LNCAP (cell line): ENCODE measurements around the gene SYNE1.

Experiments used
- CTCF ChIP-seq: fragments of 450-650 bp; IDR thresholded peaks from 2 replicates; pipeline ENCODE4 v1.5.1; 2017; ENCODE audit warnings: mild to moderate bottlenecking

SYNE1 gene

GRCh38 chr6:152634773-152635172, 2.4 kb downstream of the SYNE1 start:
- TF ChIP-seq CTCF, result no peak

- TF ChIP-seq CTCF, result no peak
Measured at GRCh38 chr6:152632121-152632782, 4.9 kb downstream of the SYNE1 start.

GRCh38 chr6:152631376-152631775, 5.8 kb downstream of the SYNE1 start:
- no peak for TF ChIP-seq CTCF

DNA sequence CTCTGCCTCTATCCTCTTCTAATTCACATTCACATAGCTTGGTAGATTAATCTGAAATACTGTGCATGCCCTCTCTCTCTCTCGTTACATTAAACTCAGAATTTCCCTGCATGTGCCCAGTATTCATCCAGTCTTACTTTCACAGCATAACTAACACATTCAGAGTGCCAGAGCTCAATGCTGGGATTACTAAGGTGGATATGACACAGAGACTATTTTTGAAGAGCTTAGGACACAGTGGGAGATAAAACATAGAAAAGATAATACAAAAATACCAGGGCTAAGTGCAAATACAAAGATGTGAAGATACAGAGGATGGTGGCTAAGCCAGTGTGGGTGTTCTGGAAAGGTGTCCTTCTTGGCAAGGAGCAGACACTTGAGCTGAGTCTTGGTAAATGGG, 6.3 kb downstream of the SYNE1 start:
- no peak for TF ChIP-seq CTCF

DNA sequence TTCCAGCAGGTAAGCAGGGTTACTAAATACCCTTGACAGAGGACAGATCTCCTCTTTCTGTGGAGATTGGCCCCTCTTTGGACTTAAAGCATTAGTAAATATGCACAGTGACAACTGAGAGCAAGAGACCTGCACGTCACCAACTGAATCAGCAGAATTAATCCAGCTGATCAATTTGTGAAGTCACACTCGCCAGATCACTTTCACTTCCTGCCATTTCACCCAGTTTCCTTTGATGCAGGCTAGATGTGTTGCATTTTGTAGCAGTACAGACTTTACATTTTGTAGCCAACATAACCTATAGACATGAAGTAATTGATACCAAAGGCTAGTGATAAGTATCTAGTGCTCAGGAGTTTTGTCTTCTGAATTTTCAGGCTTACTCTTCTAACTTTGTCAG, 11.9 kb downstream of the SYNE1 start:
- no peak for TF ChIP-seq CTCF

DNA sequence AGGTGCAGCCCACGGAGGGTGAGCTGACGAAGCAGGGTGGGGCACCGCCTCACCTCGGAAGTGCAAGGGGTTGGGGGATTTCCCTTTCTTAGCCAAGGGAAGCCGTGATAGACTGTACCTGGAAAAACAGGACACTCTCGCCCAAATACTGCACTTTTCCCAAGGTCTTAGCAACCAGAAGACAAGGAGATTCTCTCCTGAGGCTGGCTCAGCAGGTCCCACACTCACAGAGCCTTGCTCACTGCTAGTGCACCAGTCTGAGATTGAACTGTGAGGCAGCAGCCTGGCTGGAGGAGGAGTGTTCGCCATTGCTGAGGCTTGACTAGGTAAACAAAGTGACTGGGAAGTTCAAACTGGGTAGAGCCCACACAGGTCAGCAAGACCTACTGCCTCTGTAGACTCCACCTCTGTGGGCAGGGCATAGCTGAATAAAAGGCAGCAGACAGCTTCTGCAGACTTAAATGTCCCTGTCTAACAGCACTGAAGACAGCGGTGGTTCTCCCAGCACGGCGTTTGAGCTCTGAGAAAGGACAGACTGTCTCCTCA, 28.0 kb downstream of the SYNE1 start:
- TF ChIP-seq CTCF, result no peak

DNA sequence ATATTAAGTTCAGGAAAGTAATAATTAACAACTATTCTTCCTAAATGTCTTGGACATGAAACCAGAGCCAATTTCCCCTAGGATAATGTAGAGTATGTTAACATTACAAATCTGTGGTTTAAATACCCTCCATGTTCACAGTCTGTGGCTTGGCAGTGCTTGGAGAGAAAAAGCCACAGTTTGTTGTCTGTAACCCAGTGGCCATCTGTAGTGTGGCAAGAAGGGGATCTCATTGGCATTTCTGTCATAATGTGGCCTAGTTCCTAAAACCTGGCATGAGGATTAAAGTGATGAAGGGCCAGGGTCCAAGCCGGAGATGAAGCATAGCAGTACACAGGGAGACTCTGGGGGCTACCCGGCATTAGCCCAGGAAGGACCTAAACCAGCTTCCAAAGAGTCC, 31.2 kb downstream of the SYNE1 start:
- TF ChIP-seq CTCF, result no peak

DNA sequence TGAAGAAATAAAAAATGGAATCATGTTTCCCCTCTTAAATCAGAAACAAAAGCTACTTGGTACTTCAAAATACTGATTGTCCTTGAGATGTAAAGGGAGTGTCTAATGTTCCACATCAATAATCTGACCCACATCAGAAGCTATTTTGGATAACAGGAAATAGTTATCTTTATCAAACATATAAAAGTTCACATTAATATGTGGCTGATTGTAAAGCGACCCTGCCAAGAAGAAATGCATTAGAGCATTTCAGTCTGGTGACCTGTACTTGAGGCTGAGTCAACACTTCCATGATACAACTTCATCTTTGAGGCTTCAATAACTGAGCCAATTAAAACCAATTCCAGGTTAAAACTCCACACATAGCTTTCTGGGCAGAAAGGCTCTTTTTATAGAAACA, 31.8 kb downstream of the SYNE1 start:
- TF ChIP-seq CTCF, result no peak
